D341Med (cell line): Measurements from ENCODE around the gene DIPK1C.
A peak's percentile ranks its signal among the peaks of the same experiment; 100 is the strongest.

Experiments
- DNase-seq: peaks from one replicate; pipeline ENCODE4 v3.0.0; 2012; ENCODE audit warnings: low spot score

DIPK1C gene

DNA sequence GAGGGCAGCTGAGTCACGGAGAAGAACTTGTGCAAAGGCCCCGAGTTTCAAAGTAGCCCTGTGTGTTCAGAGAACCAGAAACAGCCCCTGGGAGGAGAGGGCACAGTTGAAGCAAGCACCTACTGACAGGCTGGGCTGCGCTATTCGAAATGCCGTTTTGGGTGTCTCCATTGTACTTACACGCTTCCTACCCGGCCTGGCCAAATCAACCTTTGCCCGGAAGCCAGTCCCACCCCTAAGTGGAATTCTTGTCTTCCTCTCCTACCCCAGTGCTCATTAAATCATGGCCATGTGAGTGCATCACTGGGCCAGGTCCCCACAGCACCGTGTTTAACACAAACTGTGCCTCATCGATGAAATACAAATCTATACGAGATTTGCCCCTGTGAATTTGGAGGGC, 6.0 kb downstream of the DIPK1C start:
- DNase-seq, result no peak

DNA sequence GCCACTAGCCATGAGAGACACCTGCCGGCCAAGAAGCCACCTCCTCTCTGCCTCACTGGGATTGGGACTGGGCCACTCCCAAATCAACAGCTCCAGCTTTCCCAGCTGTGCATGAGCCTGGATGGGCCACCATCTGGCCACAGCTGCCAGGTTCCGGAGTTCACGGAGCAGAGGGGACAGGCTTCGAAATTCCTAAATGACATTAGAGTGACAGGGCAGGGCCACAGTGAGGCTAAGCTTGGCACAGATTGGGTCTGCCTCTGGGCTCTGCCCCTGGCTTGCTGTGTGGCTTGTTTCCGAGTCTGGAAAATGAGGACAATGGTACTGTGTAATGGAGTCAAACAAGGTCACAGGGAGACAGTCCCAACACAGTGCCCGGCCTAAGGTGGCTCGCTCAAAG, 6.5 kb downstream of the DIPK1C start:
- DNase-seq, result no peak

DNA sequence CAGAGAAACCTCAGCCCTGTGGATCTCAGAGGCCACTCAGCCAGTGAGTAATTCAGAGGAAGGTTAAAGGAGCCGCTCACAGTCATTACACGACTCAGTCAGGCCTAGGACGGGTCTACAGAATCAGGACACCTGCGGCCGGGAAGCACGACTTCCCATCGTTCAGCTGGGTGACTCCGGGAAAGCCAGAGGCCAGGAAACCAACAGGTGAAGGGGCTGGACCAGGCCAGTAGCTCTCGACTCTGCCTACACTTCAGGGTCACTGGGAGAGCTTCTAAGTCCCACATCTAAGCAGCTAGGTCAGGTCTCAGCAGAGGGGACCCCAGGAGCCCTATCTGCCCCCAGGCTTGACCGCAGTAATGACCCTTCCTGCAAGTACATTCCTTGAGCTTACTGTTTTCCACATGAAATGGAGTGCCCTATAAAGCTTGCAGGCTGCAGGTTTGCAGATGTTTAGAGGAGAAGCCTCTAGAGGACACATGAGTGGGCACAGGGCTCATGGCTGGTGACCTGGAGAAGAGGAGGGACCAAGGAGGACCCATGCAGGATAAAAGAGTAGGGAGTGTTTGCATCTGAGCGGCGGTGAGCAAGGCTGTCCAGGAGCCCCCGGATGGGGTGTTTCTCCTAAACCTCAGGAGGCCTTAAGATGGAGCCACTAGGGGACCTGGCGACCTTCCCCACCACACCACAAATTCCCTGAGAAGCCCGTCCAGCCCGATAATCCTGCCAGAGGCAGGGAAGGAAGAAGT, 9.5 kb downstream of the DIPK1C start:
- DNase-seq, result no peak

DNA sequence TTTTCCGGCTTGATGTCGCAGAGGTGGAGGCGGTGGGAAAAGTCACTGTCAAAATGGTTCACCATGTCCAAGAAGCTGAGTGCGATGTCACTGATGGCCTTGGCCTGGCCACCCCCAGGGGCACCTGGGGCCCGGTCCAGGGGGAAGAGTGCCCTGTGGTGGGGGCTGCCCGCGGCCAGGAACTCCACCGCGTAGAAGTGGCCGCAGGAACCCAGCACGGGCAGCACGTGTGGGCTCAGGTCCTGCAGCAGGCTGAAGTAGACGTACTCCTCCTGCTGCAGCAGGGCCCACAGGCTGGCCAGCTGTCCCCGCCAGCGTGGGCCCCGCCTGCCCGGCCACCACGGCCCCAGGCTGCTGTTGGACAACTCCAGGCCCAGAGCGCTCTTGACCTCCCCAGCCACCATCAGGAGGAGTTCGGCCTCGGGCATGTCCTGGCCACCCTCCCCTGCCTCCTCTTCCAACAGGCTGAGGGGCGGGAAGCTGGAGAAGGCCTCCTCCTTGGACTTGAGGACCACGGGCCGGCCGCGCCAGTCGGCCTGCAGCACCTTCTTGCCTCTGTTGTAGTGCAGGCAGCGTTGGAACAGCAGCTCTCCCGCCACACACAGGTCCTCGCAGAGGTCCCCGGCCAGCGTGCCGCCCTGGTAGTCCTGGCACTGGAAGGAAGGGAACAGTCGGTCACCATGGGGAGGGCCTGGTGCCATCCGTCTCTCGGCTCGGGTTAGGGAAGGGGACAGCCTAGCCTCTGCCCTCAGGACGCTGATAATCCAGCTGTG, 10.3 kb downstream of the DIPK1C start:
- DNase-seq, result peak; percentile 41

DNA sequence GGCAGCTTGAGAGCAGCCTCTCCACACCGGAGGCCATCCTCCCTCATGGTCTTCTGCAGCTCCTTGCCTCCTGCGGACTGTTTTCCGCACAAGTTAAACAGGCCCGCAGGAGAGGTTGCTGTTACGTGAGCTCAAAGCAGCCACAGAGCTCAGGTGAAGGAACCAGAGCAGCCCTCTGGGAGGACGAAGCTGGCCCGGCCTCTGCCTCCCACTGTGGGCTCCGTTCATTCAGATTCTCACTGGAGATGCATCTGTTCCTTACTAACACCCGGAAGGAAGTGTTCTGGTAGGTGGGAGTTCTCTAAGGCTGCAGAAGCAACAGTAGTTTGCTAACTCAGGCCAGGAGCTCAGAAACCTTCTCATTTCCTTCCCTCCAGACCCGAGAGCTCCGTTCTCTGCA, 10.9 kb downstream of the DIPK1C start:
- DNase-seq, result peak; percentile 29

DNA sequence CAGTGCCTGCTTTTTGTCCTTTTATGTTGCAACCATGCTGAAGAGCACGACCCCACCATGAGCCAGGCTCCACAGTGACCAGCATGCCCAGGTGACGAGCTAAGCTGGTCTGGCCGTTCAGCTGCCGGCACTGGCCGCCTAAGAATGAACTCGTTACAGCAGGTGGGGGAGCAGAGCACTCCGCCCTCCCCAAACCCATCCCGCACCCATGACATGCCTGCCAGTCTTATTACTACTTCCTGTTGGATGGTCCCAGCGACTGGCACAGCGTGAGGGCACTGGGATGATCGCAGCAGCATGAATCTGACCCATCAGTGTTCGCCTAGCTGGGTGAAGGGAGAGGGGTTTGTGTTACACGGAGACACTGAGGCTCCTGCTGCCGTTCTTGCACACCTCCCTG, 11.5 kb downstream of the DIPK1C start:
- DNase-seq, result no peak

DNA sequence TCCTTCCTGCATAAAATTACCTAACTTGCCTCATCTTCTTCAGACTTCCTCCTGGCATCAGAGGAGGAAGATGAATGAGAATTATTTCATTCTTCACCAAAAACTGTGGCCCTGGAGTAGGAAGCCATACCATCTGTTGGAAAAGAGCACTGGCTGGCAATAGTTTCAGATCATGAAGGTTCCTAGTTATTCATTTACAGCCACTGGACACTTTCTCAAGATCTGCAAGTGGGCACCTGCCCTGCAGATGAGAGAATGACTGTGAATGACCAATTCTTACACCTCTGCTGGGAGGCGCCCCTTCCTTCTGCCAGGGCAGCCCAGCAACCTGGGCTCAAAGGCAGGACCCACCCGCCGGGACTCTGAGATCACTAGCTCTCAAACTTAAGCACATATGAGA, 13.0 kb downstream of the DIPK1C start:
- no peak for DNase-seq

DNA sequence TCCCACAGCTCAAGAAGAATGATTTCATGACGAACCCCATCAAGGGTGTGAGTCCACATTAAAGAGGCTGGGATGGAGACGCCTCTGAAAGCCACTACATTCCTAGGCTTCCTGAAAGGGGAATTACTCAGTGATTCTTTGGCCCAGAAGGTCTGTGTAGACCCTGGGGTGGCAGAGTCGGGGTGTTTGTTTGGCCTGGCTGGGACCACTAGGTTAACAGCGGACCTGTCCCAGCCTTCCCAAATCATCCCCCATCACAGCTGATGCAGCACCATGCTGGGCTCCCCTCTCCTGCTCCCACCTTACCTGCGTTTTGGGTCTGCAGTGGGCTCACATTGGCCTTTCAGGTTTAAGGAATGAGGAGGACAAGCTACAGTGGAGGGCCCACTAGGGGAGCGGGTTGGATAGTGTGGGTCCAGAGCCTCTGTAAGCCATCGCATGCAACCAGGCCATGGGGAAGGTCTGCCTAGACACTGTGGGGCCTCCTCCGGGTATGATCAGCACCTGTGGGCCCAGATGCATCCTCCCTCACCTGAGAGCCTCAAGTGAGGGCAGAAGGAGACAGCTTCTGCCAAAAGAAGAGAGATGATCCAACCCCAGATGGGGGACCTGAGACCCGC, 16.2 kb downstream of the DIPK1C start:
- no peak for DNase-seq

DNA sequence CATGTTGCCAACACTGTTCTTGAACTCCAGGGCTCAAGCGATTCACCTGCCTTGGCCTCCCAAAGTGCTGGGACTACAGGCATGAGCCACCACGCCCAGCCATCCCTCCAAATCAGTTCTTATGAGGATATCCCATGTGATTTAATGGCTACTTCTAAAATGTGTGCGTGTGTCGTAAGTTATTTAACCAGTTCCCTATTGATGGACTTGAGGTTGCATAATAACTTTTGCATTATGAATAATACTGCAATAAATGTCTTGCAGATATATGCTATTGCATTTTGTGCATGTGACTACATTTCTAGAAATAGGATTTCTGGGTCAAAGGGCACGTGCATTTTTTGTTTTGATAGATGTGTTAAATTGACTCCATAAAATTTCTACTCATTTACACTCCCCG, 19.0 kb downstream of the DIPK1C start:
- no peak for DNase-seq

DNA sequence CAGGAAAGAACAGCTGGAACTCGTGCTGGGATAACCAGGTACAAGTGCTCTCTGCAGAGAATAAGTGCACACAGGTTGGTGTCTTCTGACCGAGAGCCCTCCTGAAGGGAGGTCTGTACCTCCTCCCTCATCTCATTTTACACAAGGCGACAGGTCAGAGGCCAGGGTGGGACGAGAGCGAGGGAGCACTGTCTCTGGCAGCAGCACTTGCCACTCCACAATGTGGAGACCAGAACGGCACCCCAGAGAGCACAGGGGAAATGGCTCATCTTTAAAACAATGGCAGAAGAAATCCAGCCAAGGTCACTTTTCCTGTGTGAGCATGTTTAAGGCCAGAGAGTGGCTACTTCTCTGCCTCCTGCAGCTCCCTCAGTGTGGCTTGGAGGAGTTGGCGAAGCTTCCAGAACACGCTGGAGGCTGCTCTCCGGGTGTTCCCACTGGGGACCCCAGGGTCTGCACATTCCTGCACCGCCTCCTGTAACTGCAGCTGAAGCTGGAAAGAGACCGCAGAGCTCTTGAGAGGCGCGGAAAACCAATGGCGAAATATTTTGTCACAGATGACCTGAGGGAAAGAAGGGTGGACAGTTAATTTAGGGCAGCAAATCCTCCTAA, 20.8 kb downstream of the DIPK1C start:
- no peak for DNase-seq

DNA sequence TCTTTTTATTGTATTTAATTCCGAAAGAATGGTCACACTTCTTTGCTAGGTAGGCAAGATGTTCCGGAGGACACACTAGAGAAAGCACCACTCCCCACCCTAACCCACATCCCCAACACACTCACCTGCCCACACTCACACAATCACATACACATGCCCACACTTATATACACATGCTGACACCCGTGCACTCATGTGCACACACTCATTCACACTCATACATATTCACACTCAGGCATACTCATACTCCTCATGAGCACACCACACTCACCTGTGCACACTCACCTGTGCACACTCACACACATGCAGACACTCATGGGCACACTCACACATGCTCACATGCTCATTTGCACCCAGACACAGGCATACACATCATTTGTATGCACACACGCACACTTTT, 21.4 kb downstream of the DIPK1C start:
- no peak for DNase-seq

DNA sequence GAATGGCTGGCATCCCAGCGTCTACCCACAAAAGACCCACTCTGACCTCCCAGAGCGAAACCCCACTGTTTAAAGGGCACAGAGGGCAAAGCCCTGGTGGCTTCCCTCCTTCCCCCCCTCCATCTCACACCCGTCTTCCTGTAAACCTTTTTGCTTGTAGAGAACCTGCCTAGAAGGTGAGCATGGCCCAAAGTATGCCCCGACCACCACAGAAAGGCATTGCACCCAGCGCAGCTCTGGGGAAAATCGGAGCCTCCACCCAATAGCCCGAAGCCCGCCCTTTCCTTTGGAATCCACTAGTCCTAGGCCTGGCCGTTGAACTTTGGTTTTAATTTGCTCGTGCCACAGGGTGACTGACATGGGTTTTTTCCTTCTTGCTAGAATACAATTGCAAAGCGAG, 22.6 kb downstream of the DIPK1C start:
- no peak for DNase-seq

GRCh38 chr18:74430806-74431571, 26.1 kb downstream of the DIPK1C start:
- no peak for DNase-seq

DNA sequence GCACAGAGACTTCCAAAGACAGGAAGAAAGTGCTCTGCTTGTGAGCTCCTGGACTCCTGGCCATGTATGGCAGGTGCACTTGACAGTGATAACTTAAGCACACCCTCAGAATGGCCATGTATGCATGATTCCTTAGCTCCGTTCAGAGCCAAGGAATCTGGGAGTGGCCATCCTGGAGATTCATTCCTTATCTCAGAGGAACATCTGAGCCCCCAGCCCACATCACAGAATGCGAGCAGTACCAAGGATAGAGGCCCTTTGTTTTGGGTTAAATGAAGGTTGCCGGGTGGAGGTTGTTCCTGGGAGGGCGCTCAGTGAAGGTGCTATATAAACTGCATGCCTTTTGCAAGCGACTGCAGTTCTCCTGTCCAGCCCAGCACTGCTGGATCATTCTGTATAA, 26.9 kb downstream of the DIPK1C start:
- no peak for DNase-seq

DNA sequence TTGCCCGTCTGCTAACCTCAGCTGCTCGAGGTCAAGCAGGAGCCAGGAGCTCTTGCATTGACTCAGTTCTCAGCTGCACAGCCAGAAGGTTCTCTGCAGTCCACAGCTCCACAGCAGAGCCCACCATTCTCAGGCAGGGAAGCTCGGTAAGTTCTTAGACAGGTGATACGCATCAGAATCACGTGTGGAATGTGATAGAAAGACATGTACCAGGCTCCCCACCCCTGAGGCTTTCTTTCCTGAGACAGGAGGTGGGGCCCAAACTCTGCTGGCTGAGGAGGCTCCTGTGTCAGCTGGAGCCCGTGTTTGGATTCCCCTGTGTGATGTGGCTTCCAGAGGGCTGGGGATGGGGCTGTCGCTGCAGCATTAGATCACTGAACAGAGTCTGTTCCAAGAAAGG, 28.0 kb downstream of the DIPK1C start:
- DNase-seq, result no peak

GRCh38 chr18:74427442-74428112, 29.5 kb downstream of the DIPK1C start:
- no peak for DNase-seq

DNA sequence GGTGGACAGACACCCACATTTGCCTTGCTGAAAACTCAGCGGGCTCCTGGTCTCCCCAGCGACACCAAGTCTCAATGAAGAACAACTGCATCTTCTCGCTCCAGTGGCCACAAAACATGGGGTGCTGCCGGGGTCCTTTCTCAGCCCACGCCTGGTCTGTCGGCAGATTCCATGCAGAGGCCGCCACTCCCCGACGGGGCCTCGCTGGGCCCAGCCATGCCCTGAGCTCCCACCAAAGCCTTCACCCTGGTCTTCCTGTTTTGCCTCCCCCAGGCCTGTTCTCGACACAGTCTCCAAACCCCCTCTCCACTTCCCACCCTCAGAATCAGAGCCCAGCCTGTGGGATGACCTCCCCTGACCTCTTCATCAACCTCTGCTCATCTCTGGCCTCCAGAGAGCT, 31.2 kb downstream of the DIPK1C start:
- DNase-seq, result no peak

DNA sequence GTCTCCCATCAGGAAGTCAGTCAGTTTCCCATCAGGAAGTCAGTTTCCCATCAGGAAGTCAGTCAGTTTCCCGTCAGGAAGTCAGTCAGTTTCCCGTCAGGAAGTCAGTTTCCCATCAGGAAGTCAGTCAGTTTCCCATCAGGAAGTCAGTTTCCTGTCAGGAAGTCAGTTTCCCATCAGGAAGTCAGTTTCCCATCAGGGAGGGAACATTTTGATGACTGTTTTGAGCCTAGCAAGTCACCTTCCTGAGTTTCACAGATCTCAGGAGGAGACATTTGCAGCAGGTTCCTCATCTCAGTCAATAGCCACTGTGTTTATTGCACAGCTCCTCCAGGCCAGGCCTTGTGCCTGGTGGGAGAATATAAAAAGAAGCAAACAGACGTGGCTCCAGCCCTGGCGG, 31.9 kb downstream of the DIPK1C start:
- no peak for DNase-seq

DNA sequence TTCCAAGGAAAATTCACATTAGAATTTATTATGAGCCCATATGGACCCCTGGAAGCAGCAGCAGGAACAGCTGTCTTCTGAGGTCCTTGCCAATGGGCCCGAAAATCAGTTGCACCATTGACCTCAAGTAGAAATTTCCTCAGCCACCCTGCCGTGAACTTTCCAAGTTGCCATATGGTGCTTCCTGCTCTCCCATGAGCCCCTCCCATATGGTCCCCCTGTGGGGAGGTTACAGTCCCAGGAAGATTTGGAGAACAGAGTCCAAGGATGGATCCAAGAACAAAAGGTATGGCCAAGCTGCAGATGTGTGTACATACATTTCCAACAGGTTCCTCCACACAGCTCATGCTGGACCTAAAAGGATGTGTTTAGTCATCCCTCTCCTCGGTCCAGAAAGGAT, 34.6 kb downstream of the DIPK1C start:
- DNase-seq, result no peak

GRCh38 chr18:74420926-74421325, 36.2 kb downstream of the DIPK1C start:
- no peak for DNase-seq

GRCh38 chr18:74420481-74420880, 36.6 kb downstream of the DIPK1C start:
- DNase-seq, result no peak

DNA sequence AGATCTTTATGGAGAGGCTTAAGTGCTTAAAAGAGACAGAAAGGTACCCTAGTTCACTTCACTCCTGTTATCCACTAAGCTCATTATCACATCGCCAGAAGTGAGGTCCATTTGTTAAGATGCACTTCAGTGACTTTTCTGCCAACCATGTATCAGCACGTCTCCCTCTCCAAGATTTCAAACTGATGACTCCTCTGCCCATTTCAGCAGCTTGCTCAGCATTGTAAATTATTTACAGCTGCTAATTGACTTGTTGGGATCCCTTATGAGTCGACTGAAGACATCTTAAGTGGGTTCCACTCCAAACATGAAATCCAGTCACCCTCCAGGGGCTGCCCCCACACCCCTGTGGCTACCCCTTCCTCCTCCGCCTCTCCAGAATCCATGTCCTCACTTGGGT, 37.3 kb downstream of the DIPK1C start:
- no peak for DNase-seq
